Activated CD4-positive, alpha-beta T cell treated with anti-CD3 and anti-CD28 coated beads, Interleukin-2, amount 10 ng/mL, durations not matched to agents 24 days and 14 days (primary cell): ENCODE results near the gene HOXA4. TPM values are rescaled to one million over a fixed set of nuclear protein-coding genes. Genes with fewer than 3 reads are reported as not detected.

Experiments used
- DNase-seq: peaks from one replicate; pipeline ENCODE4 v3.0.0; 2022
- H3K27ac Mint-ChIP-seq: one replicate; pipeline ENCODE4 v1.8.0; 2022; ENCODE audit warnings: mild to moderate bottlenecking, mixed read lengths
- H3K27me3 Mint-ChIP-seq: one replicate; pipeline ENCODE4 v1.8.0; 2022; ENCODE audit warnings: mixed read lengths
- H3K36me3 Mint-ChIP-seq: one replicate; pipeline ENCODE4 v1.8.0; 2022; ENCODE audit warnings: low read depth, mild to moderate bottlenecking, mixed read lengths
- H3K4me1 Mint-ChIP-seq: one replicate; pipeline ENCODE4 v1.8.0; 2021; ENCODE audit warnings: mixed read lengths
- H3K4me3 Mint-ChIP-seq: one replicate; pipeline ENCODE4 v1.8.0; 2022; ENCODE audit warnings: mild to moderate bottlenecking, moderate library complexity, mixed read lengths
- H3K9me3 Mint-ChIP-seq: one replicate; pipeline ENCODE4 v1.8.0; 2021; ENCODE audit warnings: mixed read lengths
- intact Hi-C: fragments of 100-400 bp; cut with micrococcal nuclease; formaldehyde crosslinking; loops from one replicate; pipeline ENCODE4 v1.15.1; 2023
- total RNA-seq: library from RNA; stranded (reverse); gene quantifications from 2 replicates; pipeline ENCODE4 v1.2.3, GENCODE V29; 2022

Gene HOXA4
- total RNA-seq, 1 donor from 2014 or later, result not detected

DNA sequence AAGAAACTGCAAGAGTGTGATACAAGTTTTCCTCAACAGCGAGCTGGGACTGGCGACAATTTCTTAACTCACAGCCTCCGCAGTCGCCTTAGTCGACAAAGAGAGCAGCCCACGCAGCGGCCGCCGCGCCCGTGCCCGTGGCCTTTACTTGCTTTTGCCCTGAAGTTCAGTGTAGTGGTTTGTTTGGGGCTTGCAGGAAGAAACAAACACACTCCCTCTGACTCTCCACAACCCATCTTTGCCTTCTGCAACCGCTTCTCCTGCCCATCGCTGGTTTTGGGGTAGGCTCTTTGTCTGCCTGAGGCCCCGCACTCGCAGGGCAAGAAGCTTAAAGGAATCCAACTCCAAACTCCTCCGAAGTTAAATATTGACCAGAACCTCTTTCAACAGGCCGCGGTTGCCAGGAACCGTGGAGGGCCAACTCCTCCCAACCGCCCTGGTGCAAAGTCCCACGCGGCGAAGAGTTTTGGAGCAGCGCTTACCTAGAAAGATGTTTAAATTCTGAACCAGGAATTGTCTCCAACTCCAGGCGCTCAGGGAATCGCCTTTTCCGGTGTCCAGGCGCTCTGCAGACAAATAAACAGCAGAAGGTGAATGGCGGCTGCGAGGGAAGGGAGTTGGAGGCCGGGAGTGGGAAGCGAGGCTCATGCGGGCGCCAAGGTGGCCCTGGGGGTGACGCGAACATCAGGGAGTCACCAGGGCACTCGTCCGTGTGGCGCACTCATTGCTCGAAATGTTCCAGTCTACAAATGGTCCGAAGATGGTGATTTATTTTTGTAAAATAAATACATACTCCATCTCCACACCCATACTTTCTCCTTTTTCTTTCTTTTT is 8.3 kb downstream of the HOXA4 start:
- Mint-ChIP-seq H3K4me1 (no peaks in the 10 kb centered on the region), H3K27ac (no peak overlapping the region), H3K4me3 (no peak overlapping the region), H3K27me3 (peaks cover 16% of the 10 kb centered on the region), H3K36me3 (no peaks in the 10 kb centered on the region), H3K9me3 (no peaks in the 10 kb centered on the region)
- DNase-seq, result no peak
- intact Hi-C loops, result no loop called here

DNA sequence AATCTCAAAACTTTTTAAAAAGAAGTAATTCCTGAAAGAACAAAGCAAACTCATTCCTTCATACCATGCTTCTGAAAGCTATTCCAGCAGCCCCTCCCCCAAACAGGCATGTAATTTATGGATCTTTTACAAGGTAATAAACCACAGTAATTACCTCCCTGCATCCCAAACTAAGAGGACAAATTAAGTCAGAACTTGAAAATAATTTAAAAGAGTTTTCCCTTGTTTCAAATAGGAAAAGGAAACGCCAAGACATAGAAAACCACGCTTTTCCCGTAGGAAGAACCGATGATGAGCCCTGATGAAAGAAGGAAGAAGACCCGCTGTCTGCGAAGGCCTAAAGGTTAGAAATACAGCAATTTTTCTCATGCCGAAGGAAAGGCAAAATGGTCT is 8.9 kb downstream of the HOXA4 start:
- no peaks in the 10 kb centered on the region for H3K36me3 Mint-ChIP-seq
- DNase-seq, result no peak
- intact Hi-C loops, result no loop called here
- H3K4me3 Mint-ChIP-seq, result no peak overlapping the region
- H3K27ac Mint-ChIP-seq, result no peak overlapping the region
- H3K27me3 Mint-ChIP-seq, result peaks cover 11% of the 10 kb centered on the region
- H3K9me3 Mint-ChIP-seq, result no peaks in the 10 kb centered on the region
- H3K4me1 Mint-ChIP-seq, result no peaks in the 10 kb centered on the region

DNA sequence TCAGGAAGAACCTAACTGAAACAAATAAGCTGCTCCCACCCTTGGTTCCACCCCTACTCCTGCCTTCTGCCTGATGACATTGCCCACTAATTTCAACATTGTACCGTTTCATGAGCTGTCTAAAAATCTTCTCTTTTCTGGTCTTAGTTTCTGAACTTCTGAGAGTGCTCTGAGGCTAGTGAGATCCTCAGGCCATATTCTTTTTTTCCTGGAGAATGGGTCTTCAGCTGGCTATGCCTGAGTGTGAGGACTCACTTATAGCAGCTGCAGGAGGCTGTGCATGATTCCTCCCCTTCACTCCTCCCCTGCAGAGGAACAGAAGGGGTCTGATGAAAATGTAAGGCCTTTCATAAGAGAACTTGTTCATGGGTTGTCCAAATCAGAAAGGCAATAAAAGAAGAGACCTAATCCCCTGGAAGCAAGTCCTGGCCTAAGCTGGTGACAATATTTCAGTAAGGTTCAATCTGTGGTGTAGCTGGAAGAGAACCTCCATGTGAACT is 11.1 kb downstream of the HOXA4 start:
- H3K27ac Mint-ChIP-seq, result no peak overlapping the region
- H3K27me3 Mint-ChIP-seq, result no peaks in the 10 kb centered on the region
- DNase-seq, result no peak
- intact Hi-C loops, result no loop called here
- no peaks in the 10 kb centered on the region for H3K36me3 Mint-ChIP-seq
- no peaks in the 10 kb centered on the region for H3K9me3 Mint-ChIP-seq
- no peaks in the 10 kb centered on the region for H3K4me1 Mint-ChIP-seq
- H3K4me3 Mint-ChIP-seq, result no peak overlapping the region

DNA sequence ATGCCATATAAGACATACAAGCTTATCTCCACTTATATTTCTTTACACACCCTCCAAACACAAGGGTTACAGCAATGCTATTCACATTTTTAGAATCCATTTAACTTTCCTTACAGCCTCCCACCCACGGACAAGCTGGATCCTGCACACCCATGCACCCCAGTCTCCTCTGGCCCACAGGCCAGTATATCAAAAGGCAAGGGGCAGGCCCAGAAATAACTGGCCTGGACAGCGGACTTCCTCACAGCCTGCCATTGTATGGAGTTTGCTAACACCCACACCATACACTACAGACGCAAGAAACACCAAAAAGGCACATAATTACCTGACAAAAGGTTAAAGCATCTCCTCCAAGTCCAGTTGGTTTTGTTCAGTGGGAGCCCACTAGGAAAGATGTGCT is 12.0 kb downstream of the HOXA4 start:
- Mint-ChIP-seq H3K27me3 (no peaks in the 10 kb centered on the region), H3K27ac (no peak overlapping the region), H3K4me3 (no peak overlapping the region), H3K4me1 (no peaks in the 10 kb centered on the region), H3K36me3 (no peaks in the 10 kb centered on the region), H3K9me3 (no peaks in the 10 kb centered on the region)
- DNase-seq, result no peak
- intact Hi-C loops, result no loop called here

DNA sequence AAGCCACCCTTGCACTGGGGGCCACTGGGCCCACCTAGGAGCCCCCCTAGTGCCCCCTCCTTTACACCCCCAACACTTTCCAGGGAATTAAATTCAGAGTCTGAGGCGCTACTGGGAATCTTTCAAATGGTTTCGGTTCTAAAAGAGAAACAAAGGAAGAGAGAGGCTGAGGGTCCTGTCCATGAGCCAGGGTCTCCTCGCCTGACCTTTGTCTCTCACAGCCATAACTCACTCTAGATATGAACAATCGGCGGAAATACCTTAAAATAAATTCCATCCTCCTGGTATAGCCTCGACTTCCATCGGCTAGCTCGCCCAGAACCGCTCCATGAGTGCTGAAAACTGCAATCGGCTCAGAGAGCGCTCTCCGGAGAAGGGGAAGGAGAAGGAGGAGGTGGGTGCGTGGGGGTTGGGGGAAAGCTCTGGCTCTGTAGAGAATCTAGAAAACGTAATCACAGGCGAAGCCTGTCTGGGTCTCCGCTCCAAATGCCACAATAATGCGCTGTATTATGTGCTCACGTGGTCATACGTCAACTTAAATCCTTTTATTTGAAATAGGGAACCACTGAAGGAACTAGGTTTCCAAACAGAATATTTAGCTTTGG is 12.6 kb downstream of the HOXA4 start:
- Mint-ChIP-seq H3K4me3 (no peak overlapping the region), H3K27me3 (no peaks in the 10 kb centered on the region), H3K4me1 (no peaks in the 10 kb centered on the region), H3K27ac (no peak overlapping the region), H3K36me3 (no peaks in the 10 kb centered on the region), H3K9me3 (no peaks in the 10 kb centered on the region)
- intact Hi-C loops, result no loop called here
- DNase-seq, result no peak

DNA sequence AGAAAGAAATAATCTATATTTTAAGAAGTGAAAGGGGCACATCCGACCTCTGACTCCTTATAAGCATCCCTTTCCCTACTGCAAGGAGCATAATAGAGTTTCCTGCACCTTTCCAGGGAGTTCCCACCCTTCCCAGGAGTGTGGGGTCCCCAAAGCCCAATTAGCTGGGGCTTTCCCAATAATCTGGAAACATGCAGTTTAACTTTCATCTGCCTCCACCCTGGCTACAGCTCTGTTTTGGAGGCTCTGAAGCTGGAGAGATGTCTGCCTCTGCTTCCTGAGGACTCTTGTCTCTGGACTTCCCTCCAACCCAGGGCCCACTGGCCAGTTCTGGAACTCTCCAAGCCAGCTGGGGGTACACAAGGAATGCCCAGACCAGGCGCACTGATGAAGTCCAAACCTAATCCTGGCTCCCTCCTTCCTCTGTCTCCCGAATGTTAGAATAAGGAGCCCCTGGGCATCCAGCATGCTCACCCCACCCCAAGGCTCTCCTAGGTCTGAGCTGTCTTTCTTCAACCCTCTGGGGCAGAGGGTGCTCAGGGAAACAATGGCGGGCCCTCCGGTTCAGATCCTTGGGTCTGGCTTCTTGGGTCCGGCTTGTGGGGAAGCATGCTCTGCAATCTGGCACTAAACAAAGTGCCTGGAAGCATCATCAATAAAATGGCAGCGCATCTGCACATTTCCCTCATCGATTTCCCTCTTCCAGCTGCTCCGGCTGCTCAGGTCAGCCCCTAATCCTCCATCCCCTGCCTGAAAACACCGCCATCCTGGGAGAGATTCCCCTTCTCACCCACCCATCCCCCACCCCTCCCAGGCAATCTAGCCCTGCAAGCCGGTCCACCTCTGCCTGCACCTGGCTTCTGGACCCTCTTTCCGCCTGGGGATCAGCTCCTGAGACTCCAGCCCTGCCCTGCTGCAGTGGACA is 13.3 kb downstream of the HOXA4 start:
- Mint-ChIP-seq H3K27me3 (no peaks in the 10 kb centered on the region), H3K27ac (no peak overlapping the region), H3K36me3 (no peaks in the 10 kb centered on the region), H3K9me3 (no peaks in the 10 kb centered on the region), H3K4me1 (no peaks in the 10 kb centered on the region), H3K4me3 (no peak overlapping the region)
- DNase-seq, result no peak
- intact Hi-C loops, result no loop called here

DNA sequence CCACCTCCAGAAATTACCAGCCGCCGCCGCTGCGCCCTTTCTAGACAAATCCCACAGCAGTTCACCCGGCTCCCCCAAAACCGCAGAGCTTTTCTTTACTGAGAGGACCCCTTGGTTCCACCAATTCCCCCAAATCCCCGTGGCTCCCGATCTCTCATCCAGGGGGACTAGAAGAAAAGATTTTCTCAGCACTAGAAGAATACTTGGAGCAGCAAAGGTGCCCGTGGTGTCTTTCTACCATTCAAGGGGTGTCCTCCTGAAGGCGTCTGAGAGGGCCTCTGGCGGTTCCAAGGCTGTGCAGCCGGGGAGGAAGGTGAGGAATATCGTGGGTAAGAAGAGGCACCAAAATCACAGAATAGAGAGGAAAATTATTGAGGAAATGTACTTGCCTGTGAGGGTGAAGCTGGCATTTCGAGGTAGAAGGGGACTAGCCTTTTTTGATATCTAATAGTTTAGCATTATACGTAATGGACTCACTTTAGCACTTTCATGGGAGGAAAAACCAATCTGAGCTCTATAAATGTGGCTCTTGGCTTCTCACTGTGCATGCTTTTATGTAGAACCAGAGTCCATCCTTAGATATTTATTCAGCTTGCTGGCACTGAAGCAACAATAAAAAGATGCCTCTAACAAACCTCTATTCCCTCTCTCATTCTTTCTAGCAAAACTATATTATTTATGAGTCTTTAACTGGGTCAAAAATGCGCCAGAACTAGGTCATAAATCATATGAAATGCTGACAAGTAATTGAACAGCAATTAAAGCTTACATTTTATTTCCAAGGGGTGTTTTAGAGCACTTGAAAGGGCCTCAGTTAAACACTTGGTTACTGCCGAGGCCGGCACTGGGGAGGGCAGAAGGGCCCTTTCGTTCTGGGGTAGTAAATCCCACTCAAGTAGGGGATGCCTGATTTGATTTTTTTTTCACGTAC is 14.3 kb downstream of the HOXA4 start:
- H3K4me3 Mint-ChIP-seq, result no peak overlapping the region
- peaks cover 5% of the 10 kb centered on the region for H3K27me3 Mint-ChIP-seq
- intact Hi-C loops, result no loop called here
- DNase-seq, result no peak
- no peaks in the 10 kb centered on the region for H3K36me3 Mint-ChIP-seq
- no peaks in the 10 kb centered on the region for H3K9me3 Mint-ChIP-seq
- no peaks in the 10 kb centered on the region for H3K4me1 Mint-ChIP-seq
- H3K27ac Mint-ChIP-seq, result no peak overlapping the region

DNA sequence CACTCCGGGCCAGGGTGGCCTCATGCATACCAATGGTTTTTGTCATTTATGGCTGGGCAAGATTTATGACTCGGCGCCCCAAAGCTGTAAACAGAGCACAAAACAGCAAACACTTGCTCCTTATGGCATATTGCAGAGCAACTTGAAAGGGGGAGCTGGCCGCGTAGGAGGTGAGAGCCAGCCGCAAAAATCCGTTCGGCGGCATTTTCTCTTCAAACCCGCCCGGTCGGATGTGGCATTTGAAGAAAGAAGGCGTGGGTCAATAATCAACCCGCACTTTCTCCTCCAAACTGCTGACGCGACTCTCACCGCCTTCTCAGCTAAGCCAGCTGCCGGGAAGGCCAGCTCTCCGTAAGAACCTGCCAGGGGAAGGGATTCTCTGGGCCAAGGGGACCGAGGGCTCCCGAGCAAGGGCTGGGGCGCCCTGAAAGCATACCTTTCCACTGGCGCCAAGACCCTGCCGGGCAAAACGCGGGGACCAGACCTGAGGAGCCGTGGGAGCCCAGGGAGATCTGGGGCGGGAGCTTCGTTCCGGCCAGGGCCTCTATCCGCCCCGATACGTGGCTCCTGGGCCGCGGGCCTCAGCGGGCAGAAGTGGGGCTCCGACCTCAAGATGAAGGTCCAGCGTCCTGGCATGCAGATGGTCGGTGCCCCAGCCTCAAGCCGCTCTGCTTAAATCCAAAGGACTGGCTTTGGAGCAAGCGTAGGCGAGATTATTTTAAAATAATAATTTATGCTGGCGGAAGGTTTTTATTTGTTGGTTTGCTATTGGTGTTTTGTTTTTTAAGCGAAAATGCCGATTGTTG is 15.1 kb downstream of the HOXA4 start:
- no peaks in the 10 kb centered on the region for H3K36me3 Mint-ChIP-seq
- H3K9me3 Mint-ChIP-seq, result no peaks in the 10 kb centered on the region

DNA sequence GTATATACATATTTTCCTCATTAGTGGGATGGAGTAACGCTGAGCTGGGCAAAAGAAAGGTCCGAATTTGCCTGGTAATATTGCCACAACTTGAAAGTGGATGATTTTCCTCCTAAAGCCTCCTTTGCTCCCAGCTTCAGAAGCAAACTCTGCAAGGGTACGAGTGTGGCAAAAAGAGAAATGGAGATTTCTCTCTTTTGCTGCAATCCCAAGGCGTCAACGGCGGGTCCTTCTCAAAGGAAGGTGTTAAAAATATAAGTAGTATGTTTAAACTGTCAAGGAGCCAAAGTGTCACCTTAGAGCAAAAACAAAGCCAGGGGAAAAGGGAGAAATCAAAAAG is 15.7 kb downstream of the HOXA4 start:
- Mint-ChIP-seq H3K27me3 (peaks cover 5% of the 10 kb centered on the region), H3K36me3 (no peaks in the 10 kb centered on the region), H3K27ac (no peak overlapping the region), H3K4me3 (no peak overlapping the region), H3K9me3 (no peaks in the 10 kb centered on the region), H3K4me1 (no peaks in the 10 kb centered on the region)
- no peak for DNase-seq
- intact Hi-C loops, result no loop called here

More for the DNA sequence above, 15.1 kb downstream of the HOXA4 start:
- no peak for DNase-seq
- Mint-ChIP-seq H3K4me3 (no peak overlapping the region), H3K4me1 (no peaks in the 10 kb centered on the region), H3K27me3 (peaks cover 5% of the 10 kb centered on the region), H3K27ac (no peak overlapping the region)
- intact Hi-C loops, result no loop called here

DNA sequence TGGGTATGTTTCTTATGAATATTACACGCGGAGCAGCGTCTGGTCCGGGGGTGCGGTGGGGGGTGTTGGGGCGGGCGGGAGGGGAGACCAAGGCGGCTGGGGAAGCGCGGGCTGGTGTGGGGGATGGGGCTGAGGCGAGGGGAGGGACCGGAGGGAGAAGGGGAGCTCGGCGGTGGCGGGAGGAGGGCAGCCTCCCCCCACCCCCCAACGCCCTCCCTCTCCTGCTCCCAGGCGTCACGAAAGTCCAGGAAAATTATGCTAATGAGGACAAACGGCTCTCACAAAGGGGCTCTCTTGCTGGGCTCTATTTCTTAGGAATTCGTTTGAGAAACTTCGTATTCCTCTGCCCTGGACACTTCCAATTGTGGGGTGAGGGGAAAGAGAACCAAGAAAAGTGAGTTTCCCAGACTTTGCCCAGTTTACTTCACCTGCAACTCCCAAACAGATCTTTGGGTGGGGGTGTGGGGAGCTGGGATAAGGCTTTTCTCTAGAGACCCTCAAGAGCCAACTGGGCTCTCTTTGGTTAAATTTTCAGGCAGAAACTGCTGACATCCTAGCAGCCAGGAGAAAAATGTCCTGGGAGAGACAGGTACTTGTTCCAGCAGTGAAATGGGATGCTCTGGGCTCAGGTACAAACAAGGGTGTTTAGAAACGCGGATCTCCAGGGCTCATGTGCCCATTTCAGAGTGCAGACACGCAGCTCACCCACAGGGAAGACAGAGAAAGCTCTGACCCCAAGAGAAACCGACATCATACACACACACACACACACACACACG is 16.4 kb downstream of the HOXA4 start:
- no peak for DNase-seq
- no peak overlapping the region for H3K27ac Mint-ChIP-seq
- no peaks in the 10 kb centered on the region for H3K4me1 Mint-ChIP-seq
- intact Hi-C loops, result no loop called here
- H3K27me3 Mint-ChIP-seq, result peaks cover 5% of the 10 kb centered on the region
- no peaks in the 10 kb centered on the region for H3K36me3 Mint-ChIP-seq
- no peak overlapping the region for H3K4me3 Mint-ChIP-seq
- H3K9me3 Mint-ChIP-seq, result no peaks in the 10 kb centered on the region

DNA sequence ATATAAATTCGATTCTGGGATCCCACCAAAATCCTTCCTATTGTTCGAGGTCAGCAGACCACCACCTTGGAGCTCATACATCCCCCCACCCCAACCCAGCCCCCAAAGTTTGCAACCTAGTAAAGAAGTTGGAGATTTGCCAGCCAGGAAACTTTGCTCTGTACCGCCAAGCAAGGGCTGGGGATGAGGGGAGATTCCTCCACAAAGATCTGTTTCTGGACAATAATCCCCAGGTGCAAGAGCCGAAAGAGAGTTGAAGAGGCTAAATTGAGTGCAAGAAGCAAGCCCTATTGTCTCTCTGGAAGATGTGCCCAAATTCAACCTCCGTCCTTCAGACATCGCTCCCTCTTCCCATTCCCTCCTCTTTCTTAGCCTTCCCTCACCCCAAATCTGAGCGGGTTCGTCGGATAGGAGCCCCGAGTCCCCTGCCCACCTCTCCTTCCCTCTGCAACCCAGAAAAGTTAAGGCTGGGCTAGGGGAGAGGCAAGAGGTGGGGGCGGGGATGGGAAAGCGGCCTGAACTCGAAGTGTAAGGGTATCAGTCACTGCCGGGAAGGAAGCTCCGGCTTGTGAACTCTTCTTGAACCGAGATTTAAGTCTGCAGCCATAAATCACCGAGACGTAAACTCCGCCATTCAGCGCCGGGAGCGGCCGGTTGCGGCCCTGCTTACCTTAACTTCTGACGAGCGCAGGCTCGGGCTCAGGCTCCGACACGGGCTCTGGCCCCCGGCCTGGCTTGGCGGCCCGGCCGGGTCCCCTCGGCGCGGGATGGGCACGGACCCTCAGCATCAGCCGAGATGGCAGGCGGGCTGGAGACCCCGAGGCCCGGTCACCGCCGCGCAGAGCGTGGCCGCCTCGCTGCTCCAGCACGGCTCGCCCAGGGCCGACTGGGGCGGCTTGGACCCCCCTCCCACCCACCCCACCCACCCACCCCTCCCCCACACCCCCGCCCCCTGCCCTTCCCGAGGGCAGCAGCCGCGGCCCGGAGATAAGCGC is 17.3 kb downstream of the HOXA4 start:
- no peaks in the 10 kb centered on the region for H3K36me3 Mint-ChIP-seq
- H3K4me3 Mint-ChIP-seq, result no peak overlapping the region
- DNase-seq, result no peak
- no peaks in the 10 kb centered on the region for H3K4me1 Mint-ChIP-seq
- no peak overlapping the region for H3K27ac Mint-ChIP-seq
- intact Hi-C loops, result no loop called here
- no peaks in the 10 kb centered on the region for H3K9me3 Mint-ChIP-seq
- peaks cover 5% of the 10 kb centered on the region for H3K27me3 Mint-ChIP-seq
